Testis (tissue), 3 donors: ENCODE results near the gene KLF9. TPM values are rescaled to one million over a fixed set of nuclear protein-coding genes. Genes with fewer than 3 reads are reported as not detected.

Experiments used
- DNase-seq: peaks from one replicate; pipeline ENCODE4 v3.0.0-alpha.2; 2019
- H3K27ac ChIP-seq, 2 donors: fragments of 200-600 bp; sonication (generic); one replicate each; pipeline ENCODE4 v1.5.1; 2019
- H3K27me3 ChIP-seq: fragments of 200-600 bp; sonication (generic); one replicate; pipeline ENCODE4 v1.5.1; 2019
- H3K36me3 ChIP-seq: fragments of 200-600 bp; sonication (generic); one replicate; pipeline ENCODE4 v1.5.1; 2017; ENCODE audit warnings: low read depth; ENCODE audit errors: missing control alignments
- H3K4me1 ChIP-seq: fragments of 200-600 bp; sonication (generic); one replicate; pipeline ENCODE4 v1.5.1; 2019
- H3K4me3 ChIP-seq, 2 donors: fragments of 200-600 bp; sonication (generic); one replicate each; pipeline ENCODE4 v1.5.1; 2017 to 2019
- H3K9me3 ChIP-seq: fragments of 200-600 bp; sonication (generic); one replicate; pipeline ENCODE4 v1.5.1; 2017
- POLR2A ChIP-seq: fragments of 450-650 bp; IDR thresholded peaks from one replicate; pipeline ENCODE4 v1.6.1; 2017; ENCODE audit warnings: antibody characterized with exemption, mild to moderate bottlenecking, moderate library complexity
- WGBS, 2 donors: methylation state at CpG; one replicate each; pipeline ENCODE4 v1.1.5; 2018; 5-methylcytosine and 5-hydroxymethylcytosine counted together
- intact Hi-C: fragments of 100-400 bp; cut with DNase I; formaldehyde crosslinking; loops from one replicate; pipeline ENCODE4 v1.15.1; 2023; ENCODE audit warnings: low total_unique reads
- polyA plus RNA-seq: library from polyadenylated mRNA; stranded (reverse); fragments of 350-450 nt; fragmentation: Illumina TruSeq; extraction: RNeasy Lipid Tissue Mini Kit (QIAGEN cat#74804); gene quantifications from one replicate; pipeline ENCODE4 v1.2.3, GENCODE V29; 2014; ENCODE audit warnings: low read depth, low replicate concordance; ENCODE audit not compliant: insufficient read depth
- total RNA-seq, 2 donors: library from RNA; depleted of rRNA; stranded (reverse); fragments of >200 nt; gene quantifications; one replicate each; pipeline ENCODE4 v1.2.3, GENCODE V29; 2016
- TF ChIP-seq, protein P1 (sequence below), 3 experiments: fragments of 450-650 bp in 2 of 3; fragments of 200-600 bp in 1 of 3; sonication (generic) in 1 of 3; IDR thresholded peaks; one replicate each; pipeline ENCODE4 v1.5.1; 2016 to 2019; ENCODE audit warnings: antibody characterized with exemption in 3 of 3, mild to moderate bottlenecking in 2 of 3, moderate library complexity in 1 of 3

KLF9 gene
- total and polyA plus RNA-seq, 3 donors from 2014 or later: 11.8 to 47.9 (median 39.8) TPM

DNA sequence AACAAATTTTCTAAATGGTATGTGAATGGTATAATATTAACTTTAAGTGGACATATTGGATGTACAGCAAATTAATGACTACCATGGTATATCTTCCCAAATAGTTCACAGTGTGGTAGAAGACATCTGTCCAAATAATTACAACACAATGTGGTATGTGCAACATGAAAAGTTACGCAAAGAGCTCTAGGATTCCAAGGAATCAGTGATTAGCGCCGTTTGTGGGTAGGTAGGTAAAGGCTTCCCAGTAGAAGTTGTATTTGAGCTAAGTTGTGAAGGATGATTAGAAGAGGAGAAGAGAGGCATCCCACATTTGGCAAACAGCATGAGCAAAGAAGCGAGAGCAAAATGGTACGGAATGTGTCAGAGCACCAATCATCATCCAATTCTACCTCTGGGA, 14.3 kb upstream of the KLF9 start:
- Histone ChIP-seq H3K27me3 (no peaks in the 10 kb centered on the region), H3K36me3 (no peaks in the 10 kb centered on the region), H3K9me3 (no peaks in the 10 kb centered on the region), H3K4me1 (no peaks in the 10 kb centered on the region), H3K27ac (no peak overlapping the region), H3K4me3 (no peak overlapping the region)
- intact Hi-C loops: no loop called here
- DNase-seq: no peak
- 91 to 98% methylated on average over 5 of the region's 5 CpGs for WGBS, 2 donors
- no peak for TF ChIP-seq POLR2A
- TF ChIP-seq, protein P1, sequence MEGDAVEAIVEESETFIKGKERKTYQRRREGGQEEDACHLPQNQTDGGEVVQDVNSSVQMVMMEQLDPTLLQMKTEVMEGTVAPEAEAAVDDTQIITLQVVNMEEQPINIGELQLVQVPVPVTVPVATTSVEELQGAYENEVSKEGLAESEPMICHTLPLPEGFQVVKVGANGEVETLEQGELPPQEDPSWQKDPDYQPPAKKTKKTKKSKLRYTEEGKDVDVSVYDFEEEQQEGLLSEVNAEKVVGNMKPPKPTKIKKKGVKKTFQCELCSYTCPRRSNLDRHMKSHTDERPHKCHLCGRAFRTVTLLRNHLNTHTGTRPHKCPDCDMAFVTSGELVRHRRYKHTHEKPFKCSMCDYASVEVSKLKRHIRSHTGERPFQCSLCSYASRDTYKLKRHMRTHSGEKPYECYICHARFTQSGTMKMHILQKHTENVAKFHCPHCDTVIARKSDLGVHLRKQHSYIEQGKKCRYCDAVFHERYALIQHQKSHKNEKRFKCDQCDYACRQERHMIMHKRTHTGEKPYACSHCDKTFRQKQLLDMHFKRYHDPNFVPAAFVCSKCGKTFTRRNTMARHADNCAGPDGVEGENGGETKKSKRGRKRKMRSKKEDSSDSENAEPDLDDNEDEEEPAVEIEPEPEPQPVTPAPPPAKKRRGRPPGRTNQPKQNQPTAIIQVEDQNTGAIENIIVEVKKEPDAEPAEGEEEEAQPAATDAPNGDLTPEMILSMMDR (IDR thresholded peaks at IDR 0.05): no peak

DNA sequence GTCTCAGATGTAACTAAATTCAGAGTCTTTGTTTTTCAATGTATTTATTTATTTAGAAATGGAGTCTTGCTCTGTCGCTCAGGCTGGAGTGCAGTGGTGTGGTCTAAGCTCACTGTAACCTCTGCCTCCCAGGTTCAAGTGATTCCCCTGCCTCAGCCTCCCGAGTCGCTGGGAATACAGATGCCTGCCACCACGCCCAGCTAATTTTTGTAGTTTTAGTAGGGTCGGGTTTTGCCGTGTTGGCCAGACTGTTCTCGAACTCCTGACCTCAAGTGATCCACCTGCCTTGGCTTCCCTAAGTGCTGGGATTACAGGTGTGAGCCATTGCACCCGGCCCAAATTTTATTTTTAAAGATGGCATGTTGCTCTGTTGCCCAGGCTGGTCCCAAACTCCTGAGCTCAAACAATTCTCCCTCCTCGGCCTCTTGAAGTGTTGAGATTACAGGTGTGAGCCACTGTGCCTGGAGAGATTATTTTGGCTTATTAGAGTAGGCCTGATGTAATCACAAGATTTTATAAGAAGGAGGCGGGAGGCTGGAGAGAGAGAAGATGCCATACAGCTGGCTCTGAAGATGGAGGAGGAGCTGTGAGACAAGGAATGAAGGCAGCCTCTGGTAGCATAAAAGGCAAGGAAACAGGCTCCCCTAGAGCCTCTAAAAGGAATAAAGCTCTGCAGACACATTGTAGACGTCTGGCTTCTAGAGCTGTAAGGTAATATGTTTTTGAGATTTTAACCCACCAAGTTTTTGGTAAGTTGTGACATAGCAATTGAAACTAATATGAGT, 12.9 kb upstream of the KLF9 start:
- WGBS, 2 donors: 79 to 85% methylated on average over 11 of the region's 11 CpGs
- H3K36me3 ChIP-seq: no peaks in the 10 kb centered on the region
- intact Hi-C loops: no loop called here
- no peaks in the 10 kb centered on the region for H3K9me3 ChIP-seq
- H3K4me1 ChIP-seq: no peaks in the 10 kb centered on the region
- no peak for DNase-seq
- H3K27ac ChIP-seq: no peak overlapping the region
- no peak overlapping the region for H3K4me3 ChIP-seq
- no peaks in the 10 kb centered on the region for H3K27me3 ChIP-seq
- TF ChIP-seq, protein P1 (IDR thresholded peaks at IDR 0.05): no peak
- no peak for TF ChIP-seq POLR2A

DNA sequence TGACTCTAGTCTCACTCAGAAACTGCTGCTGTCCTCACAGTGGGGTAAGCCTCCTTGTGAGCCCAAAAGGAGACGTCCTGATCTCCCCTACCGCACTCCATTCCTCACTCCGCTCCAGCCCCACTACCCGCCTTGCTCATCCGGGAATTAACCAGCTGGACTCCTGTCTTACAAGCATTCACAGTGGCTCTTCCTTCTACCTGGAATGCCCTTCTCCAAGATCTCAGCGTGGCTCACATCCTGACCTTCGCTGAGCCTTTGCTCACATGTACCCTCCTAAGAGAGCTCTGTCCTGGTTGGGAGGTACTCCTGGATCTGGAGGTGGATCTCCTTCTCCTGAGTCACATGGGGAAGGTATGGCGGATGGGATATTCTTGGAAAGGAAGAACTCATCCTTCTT, 10.7 kb upstream of the KLF9 start:
- intact Hi-C loops: no loop called here
- 70 to 74% methylated on average over 8 of the region's 8 CpGs for whole genome bisulfite sequencing, 2 donors

DNA sequence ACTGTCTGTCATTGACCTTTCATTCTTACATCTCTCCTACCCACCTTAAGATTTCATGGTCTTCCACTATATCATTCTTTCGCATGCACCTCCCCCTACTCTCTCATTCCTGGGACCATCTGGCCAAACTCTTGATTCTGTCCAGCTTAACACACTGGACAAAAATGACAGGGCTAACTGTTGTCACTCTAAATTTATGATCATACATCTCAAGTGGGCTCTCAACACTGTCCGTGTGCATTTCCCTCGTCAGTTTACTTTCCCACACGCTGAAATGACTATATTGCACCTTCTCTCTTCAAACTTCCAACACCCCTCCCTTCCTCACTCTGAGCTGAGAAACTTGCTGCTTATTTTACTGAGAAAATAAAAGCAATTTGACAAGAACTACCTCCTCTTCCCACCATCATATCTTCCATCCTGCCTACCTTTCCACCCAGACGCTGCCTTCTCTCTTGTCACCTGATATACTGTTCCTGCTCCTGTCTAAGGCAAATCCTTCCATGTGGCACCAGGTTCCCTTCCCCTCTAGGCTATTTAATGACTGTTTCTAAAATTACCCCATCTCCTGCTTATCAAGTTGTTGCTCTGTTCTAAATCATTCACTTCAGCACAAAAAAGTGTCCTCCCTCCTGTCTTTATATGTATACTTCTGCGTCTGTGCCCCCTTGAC, 8.1 kb upstream of the KLF9 start:
- no peak for TF ChIP-seq POLR2A
- TF ChIP-seq, protein P1 (IDR thresholded peaks at IDR 0.05): no peak

More for the DNA sequence above, 10.7 kb upstream of the KLF9 start:
- Histone ChIP-seq H3K27me3 (no peaks in the 10 kb centered on the region), H3K9me3 (no peaks in the 10 kb centered on the region), H3K4me3 (no peak overlapping the region), H3K27ac (no peak overlapping the region), H3K4me1 (peaks cover 13% of the 10 kb centered on the region), H3K36me3 (no peaks in the 10 kb centered on the region)
- DNase-seq: no peak
- TF ChIP-seq, protein P1 (IDR thresholded peaks at IDR 0.05): no peak
- no peak for TF ChIP-seq POLR2A

More for the DNA sequence above, 8.1 kb upstream of the KLF9 start:
- peak overlapping the region in 1 of 2 donors; percentile 99 for H3K27ac ChIP-seq
- H3K36me3 ChIP-seq: no peaks in the 10 kb centered on the region
- peaks cover 21% of the 10 kb centered on the region for H3K4me1 ChIP-seq
- WGBS, 2 donors: 82 to 85% methylated on average over 6 of the region's 6 CpGs
- H3K9me3 ChIP-seq: no peaks in the 10 kb centered on the region
- H3K27me3 ChIP-seq: no peaks in the 10 kb centered on the region
- intact Hi-C loops: no loop called here
- no peak for DNase-seq
- no peak overlapping the region for H3K4me3 ChIP-seq
